Stimulated activated CD8-positive, alpha-beta memory T cell treated with anti-CD3 and anti-CD28 coated beads, Interleukin-12 subunit alpha, Interleukin-12 subunit beta, amount 100 ng/mL, for 1 hour (primary cell): ENCODE measurements around the gene LARP4.
"Not testable (repeated sequence)": the region's sequence is repeated elsewhere in the genome, so short reads cannot be mapped to it uniquely, and the experiment has no call there.

Source experiments
- DNase-seq: peaks from one replicate; pipeline ENCODE4 v3.0.0-alpha.2; 2020; ENCODE audit warnings: low read depth

The LARP4 gene

DNA sequence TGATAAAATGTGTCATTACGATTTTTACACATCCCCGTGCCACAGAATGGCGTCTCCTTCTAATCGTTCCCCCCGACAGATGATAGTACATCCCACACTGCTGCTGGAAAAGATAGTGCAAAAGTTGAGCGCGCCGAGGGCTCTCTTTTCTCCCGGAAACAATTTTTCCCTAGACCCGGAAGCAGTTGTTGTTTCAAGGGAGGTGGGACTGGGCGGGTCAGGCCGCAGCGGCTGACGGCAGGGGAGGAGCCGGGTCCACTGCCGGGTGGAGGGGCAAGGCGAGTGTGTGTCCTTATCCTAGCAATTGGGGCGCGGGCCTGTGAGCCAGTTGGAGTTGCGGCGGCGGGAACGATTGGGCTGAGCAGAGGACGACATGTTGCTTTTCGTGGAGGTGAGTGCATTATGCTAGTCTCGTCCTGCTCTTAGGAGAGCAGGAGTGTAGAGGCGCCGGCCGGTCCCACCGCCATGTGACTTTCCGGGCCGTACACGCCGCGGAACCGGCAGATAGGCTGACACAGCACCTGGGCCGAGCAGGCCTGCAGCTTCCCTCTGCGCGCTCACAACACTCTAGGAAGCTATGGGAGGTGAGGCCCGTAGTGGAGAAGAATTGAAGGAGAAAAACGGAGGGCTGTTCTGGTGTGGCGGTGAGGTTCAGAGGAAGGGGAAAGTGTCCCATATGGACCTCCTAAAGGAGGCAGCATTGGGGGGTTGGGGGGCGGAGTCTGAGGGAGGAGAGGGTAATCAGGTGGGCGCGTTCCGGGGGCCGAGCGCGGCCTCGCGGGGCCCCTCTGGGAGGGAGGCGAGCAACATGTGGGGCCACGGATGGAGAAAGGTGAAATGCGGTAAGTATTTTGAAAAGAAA, at the start of gene LARP4:
Gene LARP4, plus strand, starts transcription at position 248 of the 862 bp plus-strand sequence. Its CDS starts 126 bp downstream, at position 374.
- peak; percentile 79 for DNase-seq

GRCh38 chr12:50351120-50352043, 49.3 kb upstream of the LARP4 start:
- no peak for DNase-seq

- DNase-seq, result no peak
These were observed 47.3 kb upstream of the LARP4 start for GRCh38 chr12:50353404-50353803.

DNA sequence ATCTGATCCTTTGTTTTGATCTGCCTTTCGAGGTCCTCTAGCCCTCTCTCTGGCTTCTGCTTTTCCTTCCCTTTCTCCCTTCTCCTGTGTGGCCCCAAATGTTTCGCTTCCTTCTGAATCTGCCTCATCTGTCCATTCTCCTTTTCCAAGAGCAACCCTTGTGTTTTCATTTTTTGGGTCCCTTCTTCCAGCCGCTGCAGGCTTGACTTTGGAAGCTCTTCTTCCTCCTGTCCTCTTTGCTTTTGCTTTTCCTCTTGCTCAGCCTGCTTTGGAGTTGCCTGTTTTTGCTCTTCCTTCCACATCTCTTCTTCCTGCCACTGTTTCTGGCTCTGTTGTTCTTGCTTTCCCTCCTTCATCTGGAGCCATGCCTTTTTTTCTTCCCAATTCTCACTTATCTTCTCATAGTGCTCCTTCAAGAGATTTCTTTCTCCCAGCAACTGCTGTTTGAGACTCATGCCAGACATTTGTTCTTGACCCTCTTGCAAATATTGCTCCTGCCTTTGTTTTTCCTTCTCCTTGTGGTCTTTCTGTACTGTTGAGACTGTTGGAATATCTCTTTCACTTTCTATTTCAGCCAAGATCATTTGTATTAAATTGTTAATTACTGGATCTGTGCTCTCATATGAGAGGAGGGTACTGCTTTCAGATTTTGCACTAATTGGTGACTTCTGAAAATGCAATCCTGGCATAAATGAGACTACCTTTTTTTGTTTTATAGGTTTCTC, 46.7 kb upstream of the LARP4 start:
- no peak for DNase-seq

DNA sequence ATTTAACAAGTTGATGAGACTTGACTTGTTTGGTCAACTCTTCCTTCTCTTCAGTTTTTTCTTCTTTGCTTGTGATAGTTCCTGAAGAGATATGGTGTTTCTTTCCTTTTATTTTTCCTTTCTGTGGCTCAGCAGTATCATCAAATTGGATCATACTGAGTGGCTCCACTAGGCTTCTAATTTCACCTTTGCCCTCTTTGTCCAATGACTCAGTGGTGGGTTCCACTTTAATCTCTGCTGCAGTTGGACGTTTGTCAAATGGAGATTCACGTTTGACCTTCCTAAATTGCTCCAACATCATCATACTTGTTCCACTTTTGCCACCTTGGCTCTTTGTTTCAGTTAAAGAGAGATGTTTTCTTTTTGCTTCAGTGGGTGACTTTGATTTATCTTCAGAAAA, 45.8 kb upstream of the LARP4 start:
- DNase-seq, result no peak

DNA sequence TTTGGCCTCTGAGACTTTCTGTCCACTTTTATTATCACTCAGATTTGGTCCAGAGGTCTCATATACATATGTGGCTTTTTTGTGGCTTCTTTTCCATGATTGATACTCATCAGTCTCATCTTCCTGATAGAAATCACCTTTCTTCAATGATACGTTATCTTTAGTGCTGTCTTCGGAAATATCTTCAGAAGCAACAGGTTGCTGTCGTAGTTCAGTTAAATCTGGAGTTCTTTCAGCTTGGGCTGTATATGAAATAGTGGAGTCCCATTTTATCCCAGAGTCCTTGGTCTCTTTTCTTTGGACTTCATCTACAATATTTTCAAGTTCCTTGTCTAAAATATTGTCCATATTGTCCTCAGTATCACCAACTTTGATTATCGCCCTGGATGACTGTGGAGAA, 45.3 kb upstream of the LARP4 start:
- DNase-seq, result no peak

DNA sequence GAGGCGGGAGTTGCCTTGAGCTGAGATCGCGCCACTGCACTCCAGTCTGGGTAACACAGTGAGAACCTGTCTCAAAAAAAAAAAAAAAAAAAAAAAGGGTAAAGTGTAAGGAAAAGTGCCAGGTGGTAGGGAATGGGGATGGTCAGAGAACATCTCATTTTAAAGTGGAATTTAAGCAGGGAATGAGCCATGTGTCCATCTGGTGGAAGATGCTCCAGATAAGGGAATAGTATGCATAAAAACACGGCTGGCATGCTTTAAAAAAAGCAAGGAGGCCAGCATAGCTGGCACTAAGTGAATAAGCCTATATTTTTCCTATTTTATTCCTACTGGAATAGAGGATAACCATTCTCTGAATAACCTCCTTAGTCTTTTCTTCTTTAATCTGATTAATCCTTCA, 38.0 kb upstream of the LARP4 start:
- DNase-seq, result no peak

DNA sequence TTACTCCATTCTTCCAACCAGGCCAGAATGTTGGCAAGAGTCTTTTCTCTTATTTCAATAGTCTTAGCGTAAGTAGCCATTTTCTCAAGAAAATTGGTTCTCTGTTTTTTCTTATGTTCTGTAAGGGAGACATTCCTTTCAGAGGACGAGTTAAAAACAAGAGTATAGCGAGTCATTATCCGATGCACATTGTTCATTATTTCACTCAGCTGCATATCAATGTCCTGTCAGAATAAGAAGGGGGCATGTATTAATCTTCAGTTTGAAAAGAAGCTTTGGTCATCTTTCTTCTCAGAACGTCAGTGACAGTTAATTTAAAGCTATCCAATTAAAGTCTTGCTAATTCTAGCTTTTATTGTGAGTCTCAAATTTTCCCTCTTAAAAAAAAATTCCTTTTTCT, 37.5 kb upstream of the LARP4 start:
- no peak for DNase-seq

DNA sequence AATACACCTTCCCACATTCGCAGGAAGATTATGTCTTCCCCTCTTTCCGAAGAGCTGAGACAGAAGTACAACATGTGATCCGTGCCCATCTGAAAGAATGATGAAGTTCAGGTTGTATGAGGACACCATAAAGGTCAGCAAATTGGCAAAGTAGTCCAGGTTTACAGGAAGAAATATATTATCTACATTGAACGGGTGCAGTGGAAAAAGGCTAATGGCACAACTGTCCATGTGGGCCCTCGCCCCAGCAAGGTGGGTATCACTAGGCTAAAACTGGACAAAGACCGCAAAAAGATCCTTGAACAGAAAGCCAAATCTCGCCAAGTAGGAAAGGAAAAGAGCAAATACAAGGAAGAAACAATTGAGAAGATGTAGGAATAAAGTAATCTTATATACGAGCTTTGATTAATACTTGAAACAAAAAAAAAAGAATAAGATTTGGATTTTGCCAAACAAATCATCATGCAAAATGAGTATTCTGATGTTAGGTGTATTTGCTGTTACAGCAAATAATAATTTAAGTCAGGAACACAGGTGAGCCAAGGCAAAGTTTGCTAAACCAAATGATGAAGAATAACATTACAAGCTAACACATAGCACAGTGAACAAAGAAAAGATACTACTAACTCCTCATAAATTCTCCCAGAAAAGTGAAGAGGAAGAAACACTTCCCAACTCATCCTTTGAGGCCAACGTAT, 34.8 kb upstream of the LARP4 start:
- DNase-seq, result no peak

GRCh38 chr12:50370672-50371071, 30.0 kb upstream of the LARP4 start:
- DNase-seq, result not testable (repeated sequence)

GRCh38 chr12:50375802-50376201, 24.9 kb upstream of the LARP4 start:
- DNase-seq, result no peak

- DNase-seq, result no peak
These were observed 19.8 kb upstream of the LARP4 start for GRCh38 chr12:50380761-50381325.

DNA sequence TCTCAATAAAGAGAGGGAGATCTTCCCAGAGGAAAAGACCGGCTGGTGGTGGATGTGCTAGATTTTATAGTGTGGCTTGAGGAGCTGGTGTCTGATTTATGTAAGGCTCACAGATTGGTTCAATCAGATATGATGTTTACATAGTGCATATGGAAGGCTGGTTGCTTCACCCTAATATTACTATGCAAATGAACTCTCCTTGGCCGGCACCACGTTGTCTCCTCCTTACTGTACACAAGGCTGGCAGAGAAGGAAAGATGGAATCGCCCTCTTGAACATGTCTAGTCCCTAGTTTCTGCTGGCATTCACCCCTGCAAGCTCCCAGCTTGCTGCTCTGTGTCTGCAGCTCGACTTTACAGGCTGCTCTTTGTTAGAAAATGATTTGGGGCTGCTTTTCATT, 13.2 kb upstream of the LARP4 start:
- no peak for DNase-seq

DNA sequence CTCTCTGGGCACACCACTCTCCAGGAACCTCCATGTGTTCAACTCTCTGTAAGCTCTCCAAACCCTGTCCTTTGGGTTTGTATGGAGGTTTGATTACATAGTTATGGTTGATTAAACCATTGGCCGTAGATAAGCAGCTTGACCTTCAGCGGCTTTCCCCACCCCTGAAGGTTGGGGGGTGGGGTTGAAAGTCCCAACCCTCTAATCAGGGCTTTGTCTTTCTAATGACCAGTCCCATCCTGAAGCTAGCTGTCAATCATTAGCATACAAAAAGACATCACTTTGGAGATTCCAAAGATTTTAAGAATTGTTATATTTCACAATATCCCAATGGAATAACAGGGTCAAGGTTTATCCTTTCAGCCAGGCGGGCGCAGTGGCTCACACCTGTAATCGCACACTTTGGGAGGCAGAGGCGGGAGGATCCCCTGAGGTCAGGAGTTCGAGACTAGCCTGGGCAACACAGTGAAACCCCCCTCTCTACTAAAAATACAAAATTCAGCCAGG, 12.7 kb upstream of the LARP4 start:
- DNase-seq, result no peak

DNA sequence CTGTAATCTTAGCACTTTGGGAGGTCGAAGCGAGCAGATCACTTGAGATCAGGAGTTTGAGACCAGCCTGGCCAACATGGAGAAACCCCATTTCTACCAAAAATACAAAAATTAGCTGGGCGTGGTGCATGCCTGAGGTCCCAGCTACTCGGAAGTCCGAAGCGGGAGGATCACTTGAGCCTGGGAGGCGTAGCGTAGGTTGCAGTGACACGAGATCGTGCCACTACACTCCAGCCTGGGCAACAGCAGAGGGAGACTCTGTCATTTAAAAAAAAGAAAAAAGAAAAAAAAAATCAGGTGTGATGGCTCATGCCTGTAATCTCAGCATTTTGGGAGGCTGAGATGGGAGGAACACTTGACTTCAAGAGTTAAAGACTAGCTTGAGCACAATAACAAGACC, 11.9 kb upstream of the LARP4 start:
- not testable (repeated sequence) for DNase-seq

- no peak for DNase-seq
These were observed 10.4 kb upstream of the LARP4 start for GRCh38 chr12:50390316-50390741.

DNA sequence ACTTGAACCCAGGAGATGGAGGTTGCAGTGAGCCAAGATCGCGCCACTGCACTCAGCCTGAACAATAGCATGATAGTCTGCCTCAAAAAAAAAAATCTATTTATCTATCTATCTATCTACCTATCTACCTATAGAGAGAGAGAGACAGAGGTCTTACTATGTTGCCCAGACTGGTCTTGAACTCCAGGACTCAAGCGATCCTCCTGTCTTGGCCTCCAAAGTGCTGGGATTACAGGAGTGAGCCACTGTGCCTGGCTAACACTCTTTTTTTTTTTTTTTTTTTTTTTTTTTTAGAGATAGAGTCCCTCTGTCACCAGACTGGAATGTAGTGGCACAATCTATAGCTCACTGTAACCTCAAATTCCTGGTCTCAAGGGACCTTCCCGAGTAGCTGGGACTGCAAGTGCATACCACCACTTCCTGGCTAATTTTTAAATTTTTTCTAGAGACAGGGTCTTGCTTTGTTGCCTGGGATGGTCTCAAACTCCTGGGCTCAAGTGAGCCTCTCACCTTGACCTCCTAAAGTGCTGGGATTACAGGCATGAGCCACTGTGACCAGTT, 6.1 kb upstream of the LARP4 start:
- DNase-seq, result no peak

GRCh38 chr12:50397117-50397650, 3.5 kb upstream of the LARP4 start:
- DNase-seq, result no peak

GRCh38 chr12:50398931-50399330, 1.8 kb upstream of the LARP4 start:
- DNase-seq, result no peak

GRCh38 chr12:50400104-50400637, 514 bp upstream of the LARP4 start:
- DNase-seq, result no peak
